ENCODE results near the gene IL32. TPM values are rescaled to one million over a fixed set of nuclear protein-coding genes. Genes with fewer than 3 reads are reported as not detected.
"Not testable (repeated sequence)": the region's sequence is repeated elsewhere in the genome, so short reads cannot be mapped to it uniquely, and the experiment has no call there.

The IL32 gene
- total and polyA plus RNA-seq, 2 of the 4 experiments (the other 2 are of a cell fraction), result 25.6 to 95.7 TPM

GRCh38 chr16:3052571-3053329 lies 12.7 kb upstream of the IL32 start:
- H4K20me1 ChIP-seq (ENCODE audit: insufficient read depth, low read length); intact Hi-C loops (cut with micrococcal nuclease); H2BK5ac ChIP-seq (ENCODE audit: low read depth, low read length, poor library complexity, severe bottlenecking); dilution Hi-C loops (cut with HindIII; ENCODE audit: low sequenced_read_pairs, unreplicated experiment); ATAC-seq (ENCODE audit: low read depth); H3K23ac ChIP-seq (ENCODE audit: low read depth, low read length); H3K18ac ChIP-seq (ENCODE audit: low read depth, low read length); POLR2A ChIA-PET (ENCODE audit: unreplicated experiment); H3K79me1 ChIP-seq (ENCODE audit: low read depth in 1 of 2, low read length in 2 of 2); H3K4me2 ChIP-seq (ENCODE audit: low read depth, low read length); H3K36me3 ChIP-seq (ENCODE audit: control insufficient read depth, insufficient read depth, low read length); H3K4ac ChIP-seq (ENCODE audit: low read depth, low read length); CTCF ChIA-PET; H4K5ac ChIP-seq (ENCODE audit: low read depth, low read length); H3K9me3 ChIP-seq (ENCODE audit: control insufficient read depth, insufficient read depth, low read length); BruUV-seq (replicated peaks); H4K8ac ChIP-seq (ENCODE audit: low read depth in 2 of 2, low read length in 2 of 2); H3K4me3 ChIP-seq (ENCODE audit: insufficient read depth, low read depth, low read length); H3K14ac ChIP-seq (replicated peaks; ENCODE audit: low read depth, low read length); H2BK120ac ChIP-seq (ENCODE audit: low read depth, low read length); H3K27ac ChIP-seq (ENCODE audit: insufficient read depth, low read length); H3K9ac ChIP-seq (ENCODE audit: low read depth, low read length); H2BK15ac ChIP-seq (ENCODE audit: low read depth, low read length); H2AK5ac ChIP-seq (ENCODE audit: low read depth, low read length); H3K4me1 ChIP-seq (ENCODE audit: control insufficient read depth, insufficient read depth, low read length); H2AK9ac ChIP-seq (replicated peaks; ENCODE audit: low read depth, low read length, poor library complexity); DNase-seq; H3K9me1 ChIP-seq (ENCODE audit: insufficient read depth, low read length); in situ Hi-C loops (cut with MboI; ENCODE audit: low sequenced_read_pairs); H4K91ac ChIP-seq (ENCODE audit: insufficient read depth, low read depth, low read length); H2AFZ ChIP-seq (replicated peaks; ENCODE audit: low read length, poor library complexity); H2BK20ac ChIP-seq (ENCODE audit: low read depth, low read length); H3K56ac ChIP-seq (ENCODE audit: extremely low read depth, insufficient read depth, low read length): not testable (repeated sequence)
- no CpG with 5 or more reads among the region's 12 CpGs for WGBS, 2 experiments (ENCODE audit: extremely low coverage in 2 of 2, insufficient read length in 1 of 2)
- peaks cover 26% of the 10 kb centered on the region for H3K27me3 ChIP-seq (ENCODE audit: control insufficient read depth, insufficient read depth, low read length)

GRCh38 chr16:3053330-3053710 lies 12.1 kb upstream of the IL32 start:
- intact Hi-C loops (cut with micrococcal nuclease); DNase-seq; H3K18ac ChIP-seq (ENCODE audit: low read depth, low read length); H2BK5ac ChIP-seq (ENCODE audit: low read depth, low read length, poor library complexity, severe bottlenecking); ATAC-seq (ENCODE audit: low read depth); H3K79me1 ChIP-seq (ENCODE audit: low read depth in 1 of 2, low read length in 2 of 2); dilution Hi-C loops (cut with HindIII; ENCODE audit: low sequenced_read_pairs, unreplicated experiment); in situ Hi-C loops (cut with MboI; ENCODE audit: low sequenced_read_pairs); H2BK20ac ChIP-seq (ENCODE audit: low read depth, low read length); H3K27ac ChIP-seq (ENCODE audit: insufficient read depth, low read length); H2AK5ac ChIP-seq (ENCODE audit: low read depth, low read length); H4K91ac ChIP-seq (ENCODE audit: insufficient read depth, low read depth, low read length); H4K20me1 ChIP-seq (ENCODE audit: insufficient read depth, low read length); H3K4ac ChIP-seq (ENCODE audit: low read depth, low read length); H3K36me3 ChIP-seq (ENCODE audit: control insufficient read depth, insufficient read depth, low read length); H2BK120ac ChIP-seq (ENCODE audit: low read depth, low read length); H2BK15ac ChIP-seq (ENCODE audit: low read depth, low read length); H3K4me3 ChIP-seq (ENCODE audit: insufficient read depth, low read depth, low read length); POLR2A ChIA-PET (ENCODE audit: unreplicated experiment); CTCF ChIA-PET; H2AK9ac ChIP-seq (replicated peaks; ENCODE audit: low read depth, low read length, poor library complexity); H4K5ac ChIP-seq (ENCODE audit: low read depth, low read length); BruUV-seq (replicated peaks); H3K9me1 ChIP-seq (ENCODE audit: insufficient read depth, low read length); H3K4me2 ChIP-seq (ENCODE audit: low read depth, low read length); H3K9ac ChIP-seq (ENCODE audit: low read depth, low read length); H4K8ac ChIP-seq (ENCODE audit: low read depth in 2 of 2, low read length in 2 of 2); H3K14ac ChIP-seq (replicated peaks; ENCODE audit: low read depth, low read length); H3K56ac ChIP-seq (ENCODE audit: extremely low read depth, insufficient read depth, low read length); H3K23ac ChIP-seq (ENCODE audit: low read depth, low read length); H2AFZ ChIP-seq (replicated peaks; ENCODE audit: low read length, poor library complexity); H3K4me1 ChIP-seq (ENCODE audit: control insufficient read depth, insufficient read depth, low read length); H3K9me3 ChIP-seq (ENCODE audit: control insufficient read depth, insufficient read depth, low read length): not testable (repeated sequence)
- WGBS, 2 experiments (ENCODE audit: extremely low coverage in 2 of 2, insufficient read length in 1 of 2), result no CpG with 5 or more reads among the region's 13 CpGs
- peaks cover 21% of the 10 kb centered on the region for H3K27me3 ChIP-seq (ENCODE audit: control insufficient read depth, insufficient read depth, low read length)

Measured in IMR-90 (cell line).